Natural killer cell (primary cell): ENCODE data around the gene SMARCC1. TPM values are rescaled to one million over a fixed set of nuclear protein-coding genes. Genes with fewer than 3 reads are reported as not detected.
A peak's percentile ranks its signal among the peaks of the same experiment; 100 is the strongest.

Source experiments
- ATAC-seq, 3 donors: fragments of 150-1000 bp in 2 of 3; fragments of 200-7000 bp in 1 of 3; cut with Tn5 transposase; 1 replicate in 1 of 3; 2 replicates in 2 of 3; pipeline ENCODE4 v1.10.0; 2021; ENCODE audit warnings: mild to moderate bottlenecking in 2 of 3, moderate library complexity in 2 of 3
- DNase-seq, 2 donors: peaks; one replicate each; pipeline versions ENCODE4 v3.0.0 to v3.0.0-alpha.2; 2013 to 2021; ENCODE audit warnings: mixed read lengths in 1 of 2
- H3K27ac ChIP-seq: one replicate; pipeline ENCODE4 v1.5.1; 2013; ENCODE audit warnings: mild to moderate bottlenecking, low read length
- H3K27me3 ChIP-seq: one replicate; pipeline ENCODE4 v1.6.1; 2013; ENCODE audit warnings: low read length; ENCODE audit not compliant: control insufficient read depth, insufficient read depth
- H3K36me3 ChIP-seq: one replicate; pipeline ENCODE4 v1.6.1; 2013; ENCODE audit warnings: low read length; ENCODE audit not compliant: control insufficient read depth, insufficient read depth
- H3K4me1 ChIP-seq: one replicate; pipeline ENCODE4 v1.6.1; 2013; ENCODE audit warnings: low read length; ENCODE audit not compliant: control insufficient read depth, insufficient read depth
- H3K4me3 ChIP-seq: one replicate; pipeline ENCODE4 v1.5.1; 2013; ENCODE audit warnings: low read length
- H3K9me3 ChIP-seq: one replicate; pipeline ENCODE4 v1.6.1; 2013; ENCODE audit warnings: low read length; ENCODE audit not compliant: control insufficient read depth, insufficient read depth
- H3K27ac Mint-ChIP-seq, 2 donors: one replicate each; pipeline ENCODE4 v1.8.0; 2022; ENCODE audit warnings: mild to moderate bottlenecking in 2 of 2, mixed read lengths in 2 of 2, moderate library complexity in 1 of 2
- H3K27me3 Mint-ChIP-seq, 2 donors: one replicate each; pipeline ENCODE4 v1.8.0; 2022; ENCODE audit warnings: low read depth in 2 of 2, mixed read lengths in 2 of 2
- H3K36me3 Mint-ChIP-seq: one replicate; pipeline ENCODE4 v1.8.0; 2022; ENCODE audit warnings: mixed read lengths
- H3K4me1 Mint-ChIP-seq, 2 donors: one replicate each; pipeline ENCODE4 v1.8.0; 2022; ENCODE audit warnings: mixed read lengths in 2 of 2
- H3K4me3 Mint-ChIP-seq: one replicate; pipeline ENCODE4 v1.8.0; 2022; ENCODE audit warnings: mild to moderate bottlenecking, moderate library complexity, mixed read lengths
- H3K9me3 Mint-ChIP-seq, 2 donors: one replicate each; pipeline ENCODE4 v1.8.0; 2022; ENCODE audit warnings: mixed read lengths in 2 of 2
- WGBS: methylation state at CpG from one replicate; pipeline ENCODE4 v1.1.7; 2013; ENCODE audit warnings: missing lambda C conversion rate; ENCODE audit not compliant: insufficient coverage; 5-methylcytosine and 5-hydroxymethylcytosine counted together
- intact Hi-C: fragments of 100-400 bp; cut with micrococcal nuclease; formaldehyde crosslinking; loops from one replicate; pipeline ENCODE4 v1.14.2; 2022
- total RNA-seq, 4 donors: library from RNA; stranded (reverse); fragments of 120-200 nt in 1 of 4; gene quantifications; one replicate each; pipeline versions ENCODE4 v1.2.3 to v1.2.4, GENCODE V29; 2013 to 2022
- TF ChIP-seq, protein P1 (sequence below): fragments of 200-600 bp; IDR thresholded peaks from one replicate; pipeline ENCODE4 v1.8.0; 2022; ENCODE audit warnings: antibody characterized with exemption

The SMARCC1 gene
- total RNA-seq, 3 donors from 2014 or later (not counting 1 experiment from before 2014, with no cell fraction given), result 96.1 to 108 (median 102) TPM

DNA sequence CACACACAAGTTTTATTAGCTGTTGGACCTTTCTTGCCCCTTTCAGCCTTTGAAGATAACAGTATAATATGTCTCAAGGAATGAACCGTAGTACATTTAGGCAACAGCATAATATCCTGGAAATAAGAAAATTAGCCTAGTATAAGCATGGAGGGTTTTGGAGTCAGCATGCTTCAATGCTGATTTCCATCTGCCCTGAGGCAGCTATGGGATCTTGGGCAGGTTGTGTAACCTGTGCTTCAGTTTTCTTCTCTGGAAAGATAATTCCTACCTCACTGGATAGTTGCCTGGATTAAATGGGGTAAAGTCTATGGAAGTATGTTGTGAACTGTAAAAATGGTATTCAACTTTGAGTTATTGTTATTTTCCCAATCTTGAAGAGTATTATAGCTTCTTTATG, 22.9 kb upstream of the SMARCC1 start:
- WGBS, result 100% methylated on average over 1 of the region's 1 CpG

DNA sequence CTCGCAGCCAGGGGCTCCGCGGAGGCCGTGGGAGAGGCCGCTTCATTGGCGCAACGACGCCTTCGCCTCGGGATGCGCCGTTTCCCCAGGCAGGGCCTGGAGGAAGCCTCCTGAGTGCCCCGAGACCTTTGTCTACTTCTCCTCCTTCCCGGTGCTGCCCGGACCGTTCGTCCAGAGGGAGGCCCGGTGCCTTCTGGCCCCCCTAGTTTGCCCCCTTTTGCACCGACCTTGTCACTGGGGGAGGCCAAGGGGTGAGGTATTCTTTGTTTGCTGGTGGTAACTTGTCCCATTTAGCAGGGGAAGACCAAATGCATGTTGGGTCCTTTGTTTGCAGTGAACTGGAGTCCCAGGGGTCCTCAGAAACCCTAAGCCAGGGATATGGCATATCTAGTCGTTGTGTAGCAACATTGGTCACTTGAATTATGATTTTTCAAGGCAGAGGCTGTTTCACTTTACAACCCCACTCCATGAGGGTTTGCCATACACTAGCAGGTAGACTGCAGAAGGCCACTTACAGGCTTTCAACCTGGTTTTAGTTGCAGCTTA, 21.9 kb upstream of the SMARCC1 start:
- Histone ChIP-seq H3K36me3 (peaks cover 4% of the 10 kb centered on the region), H3K4me1 (peaks cover 19% of the 10 kb centered on the region), H3K27me3 (no peaks in the 10 kb centered on the region), H3K27ac (peak overlapping the region; percentile 73), H3K4me3 (peak overlapping the region; percentile 49), H3K9me3 (no peaks in the 10 kb centered on the region)
- Mint-ChIP-seq H3K27ac (peak overlapping the region; percentile 87 to 90), H3K4me1 (peaks cover 10 to 19% of the 10 kb centered on the region in 2 donors), H3K9me3 (no peaks in the 10 kb centered on the region), H3K36me3 (no peaks in the 10 kb centered on the region), H3K4me3 (peak overlapping the region; percentile 95), H3K27me3 (no peaks in the 10 kb centered on the region)
- intact Hi-C loops, result loop anchor here (5.0 kb wide), 1 partner anchor 291 kb away; the partner anchor contains the start of gene ELP6
- under 1% methylated on average over 20 of the region's 20 CpGs for WGBS
- ATAC-seq (no peak), DNase-seq (no peak)
- TF ChIP-seq, protein P1, sequence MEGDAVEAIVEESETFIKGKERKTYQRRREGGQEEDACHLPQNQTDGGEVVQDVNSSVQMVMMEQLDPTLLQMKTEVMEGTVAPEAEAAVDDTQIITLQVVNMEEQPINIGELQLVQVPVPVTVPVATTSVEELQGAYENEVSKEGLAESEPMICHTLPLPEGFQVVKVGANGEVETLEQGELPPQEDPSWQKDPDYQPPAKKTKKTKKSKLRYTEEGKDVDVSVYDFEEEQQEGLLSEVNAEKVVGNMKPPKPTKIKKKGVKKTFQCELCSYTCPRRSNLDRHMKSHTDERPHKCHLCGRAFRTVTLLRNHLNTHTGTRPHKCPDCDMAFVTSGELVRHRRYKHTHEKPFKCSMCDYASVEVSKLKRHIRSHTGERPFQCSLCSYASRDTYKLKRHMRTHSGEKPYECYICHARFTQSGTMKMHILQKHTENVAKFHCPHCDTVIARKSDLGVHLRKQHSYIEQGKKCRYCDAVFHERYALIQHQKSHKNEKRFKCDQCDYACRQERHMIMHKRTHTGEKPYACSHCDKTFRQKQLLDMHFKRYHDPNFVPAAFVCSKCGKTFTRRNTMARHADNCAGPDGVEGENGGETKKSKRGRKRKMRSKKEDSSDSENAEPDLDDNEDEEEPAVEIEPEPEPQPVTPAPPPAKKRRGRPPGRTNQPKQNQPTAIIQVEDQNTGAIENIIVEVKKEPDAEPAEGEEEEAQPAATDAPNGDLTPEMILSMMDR, result no peak

More for the DNA sequence above, 22.9 kb upstream of the SMARCC1 start:
- Mint-ChIP-seq H3K4me3 (peak overlapping the region; percentile 57), H3K9me3 (no peaks in the 10 kb centered on the region), H3K4me1 (peaks cover 10 to 19% of the 10 kb centered on the region in 2 donors), H3K27me3 (no peaks in the 10 kb centered on the region), H3K27ac (peak overlapping the region; percentile 33 to 90), H3K36me3 (no peaks in the 10 kb centered on the region)
- TF ChIP-seq, protein P1, result no peak
- no peaks in the 10 kb centered on the region for H3K27me3 ChIP-seq
- H3K4me3 ChIP-seq, result no peak overlapping the region
- intact Hi-C loops, result loop anchor here (5.0 kb wide), 1 partner anchor 292 kb away; the partner anchor contains the start of gene ELP6
- no peaks in the 10 kb centered on the region for H3K9me3 ChIP-seq
- H3K27ac ChIP-seq, result no peak overlapping the region
- DNase-seq, result no peak
- H3K36me3 ChIP-seq, result peaks cover 7% of the 10 kb centered on the region
- no peak for ATAC-seq
- peaks cover 19% of the 10 kb centered on the region for H3K4me1 ChIP-seq

DNA sequence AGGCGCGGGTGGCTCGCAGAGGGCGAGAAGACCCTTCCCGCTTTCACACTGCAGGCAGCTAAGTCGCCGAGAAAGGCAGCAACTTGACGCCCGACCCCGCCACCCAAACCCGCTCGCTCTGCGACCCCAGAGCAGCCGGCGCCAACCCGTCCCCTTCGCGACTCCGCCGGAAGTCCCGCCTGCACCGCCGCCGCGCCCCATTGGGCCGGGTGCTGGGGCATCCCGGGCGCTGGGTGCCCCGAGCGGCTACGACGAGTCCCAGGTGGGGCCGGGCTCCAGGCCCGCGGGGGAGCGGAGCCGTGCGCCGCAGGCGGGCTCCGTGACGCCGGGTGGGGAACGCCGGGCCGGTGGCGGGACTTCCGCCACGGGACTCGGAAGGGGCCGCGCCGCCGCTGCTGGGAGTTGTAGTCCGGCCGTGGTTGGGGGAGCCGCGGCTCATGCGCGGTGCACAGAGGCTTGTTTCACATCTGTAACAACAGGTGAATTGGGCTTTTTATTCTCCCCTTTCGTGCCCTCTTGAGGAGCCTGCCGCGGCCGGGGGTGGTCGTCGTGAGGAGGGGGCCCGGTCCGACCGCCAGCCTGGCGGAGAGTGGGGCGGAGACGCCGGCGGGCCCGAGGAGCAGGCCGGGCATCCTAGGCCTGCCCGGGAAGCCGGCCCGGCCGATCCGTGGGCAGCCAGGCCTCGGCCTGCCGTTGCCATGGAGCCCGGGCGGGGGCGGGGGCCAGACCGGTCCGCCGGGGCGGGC, 21.2 kb upstream of the SMARCC1 start, which contains the start of gene DHX30:
Gene DHX30 (plus strand): TSS at position 405 of the 746 bp plus-strand sequence. CDS start 7,546 bp downstream, outside the sequence.
- TF ChIP-seq, protein P1, result no peak
- under 1% methylated on average over 90 of the region's 90 CpGs for WGBS
- intact Hi-C loops, result loop anchor here (5.0 kb wide), 1 partner anchor 291 kb away; the partner anchor contains the start of gene ELP6
- Histone ChIP-seq H3K27me3 (no peaks in the 10 kb centered on the region), H3K36me3 (peaks cover 4% of the 10 kb centered on the region), H3K27ac (peak within 1 kb of the TSS; percentile 73), H3K9me3 (no peaks in the 10 kb centered on the region), H3K4me1 (peaks cover 19% of the 10 kb centered on the region), H3K4me3 (peak within 1 kb of the TSS; percentile 60)
- H3K27me3 Mint-ChIP-seq, result no peaks in the 10 kb centered on the region
- H3K4me1 Mint-ChIP-seq, result peaks cover 10 to 19% of the 10 kb centered on the region in 2 donors
- DNase-seq, result peak; percentile 78 to 92
- H3K36me3 Mint-ChIP-seq, result no peaks in the 10 kb centered on the region
- H3K9me3 Mint-ChIP-seq, result no peaks in the 10 kb centered on the region
- H3K4me3 Mint-ChIP-seq, result peak within 1 kb of the TSS; percentile 96
- peak within 1 kb of the TSS; percentile 87 to 90 for H3K27ac Mint-ChIP-seq
- peak; percentile 90 to 95 (median 93) for ATAC-seq
